DND-41 (cell line): ENCODE results near the gene SUSD6.
"Not testable (repeated sequence)": the region's sequence is repeated elsewhere in the genome, so short reads cannot be mapped to it uniquely, and the experiment has no call there.

ENCODE experiments used
- ATAC-seq: fragments of 200-7000 bp; cut with Tn5 transposase; 3 replicates; pipeline ENCODE4 v1.9.1; 2021; ENCODE audit warnings: low read depth; ENCODE audit not compliant: insufficient read depth
- DNase-seq: peaks from one replicate; pipeline ENCODE4 v3.0.0-alpha.2; 2020
- H2AFZ ChIP-seq: 2 replicates; pipeline ENCODE4 v1.6.0; 2012; ENCODE audit warnings: low read depth, low read length
- H3K27ac ChIP-seq: 2 replicates; pipeline ENCODE4 v1.5.1; 2012; ENCODE audit warnings: low read length, inconsistent platforms
- H3K27me3 ChIP-seq: fragments of 200-600 bp; sonication (generic); 2 replicates; pipeline ENCODE4 v1.6.0; 2012; ENCODE audit warnings: low read length, mild to moderate bottlenecking, inconsistent platforms; ENCODE audit not compliant: insufficient read depth, poor library complexity
- H3K36me3 ChIP-seq: 2 replicates; pipeline ENCODE4 v1.5.1; 2012; ENCODE audit warnings: low read length, inconsistent platforms; ENCODE audit not compliant: insufficient read depth
- H3K4me1 ChIP-seq: 2 replicates; pipeline ENCODE4 v1.5.1; 2012; ENCODE audit warnings: mild to moderate bottlenecking, low read length; ENCODE audit not compliant: insufficient read depth
- H3K4me2 ChIP-seq: 2 replicates; pipeline ENCODE4 v1.6.0; 2012; ENCODE audit warnings: mild to moderate bottlenecking, moderate library complexity, low read length, inconsistent platforms; ENCODE audit not compliant: insufficient read depth
- H3K4me3 ChIP-seq, 2 experiments: fragments of 200-600 bp in 1 of 2; shearing (Covaris generic) in 1 of 2; 2 replicates each; pipeline ENCODE4 v1.5.1; 2012 to 2016; ENCODE audit warnings: inconsistent platforms in 2 of 2, low read length in 2 of 2, mild to moderate bottlenecking in 2 of 2, low read depth in 1 of 2, moderate library complexity in 1 of 2
- H3K79me2 ChIP-seq: 2 replicates; pipeline ENCODE4 v1.6.0; 2012; ENCODE audit warnings: low read length, inconsistent platforms; ENCODE audit not compliant: insufficient read depth
- H3K9ac ChIP-seq: 2 replicates; pipeline ENCODE4 v1.6.0; 2012; ENCODE audit warnings: low read depth, mild to moderate bottlenecking, inconsistent platforms, low read length, moderate library complexity
- H3K9me3 ChIP-seq: 2 replicates; pipeline ENCODE4 v1.5.1; 2012; ENCODE audit warnings: low read length, moderate library complexity, mild to moderate bottlenecking, inconsistent platforms; ENCODE audit not compliant: insufficient read depth, severe bottlenecking
- H4K20me1 ChIP-seq: 2 replicates; pipeline ENCODE4 v1.6.0; 2012; ENCODE audit warnings: low read length; ENCODE audit not compliant: insufficient read depth
- CTCF ChIP-seq: IDR thresholded peaks from 2 replicates; pipeline ENCODE4 v1.5.1; 2012; ENCODE audit warnings: borderline replicate concordance, low read length, moderate library complexity, mild to moderate bottlenecking; ENCODE audit not compliant: poor library complexity, severe bottlenecking; ENCODE audit errors: extremely low read depth
- EZH2 ChIP-seq: IDR thresholded peaks from 3 replicates; pipeline ENCODE4 v1.6.1; 2012; ENCODE audit warnings: borderline replicate concordance, low read depth, mild to moderate bottlenecking, moderate library complexity, low read length, inconsistent platforms; ENCODE audit not compliant: severe bottlenecking

The SUSD6 gene

GRCh38 chr14:69715725-69716477 lies 104.5 kb downstream of the SUSD6 start:
- no peaks in the 10 kb centered on the region for H4K20me1 ChIP-seq
- H3K36me3 ChIP-seq = peaks cover 17% of the 10 kb centered on the region
- no peaks in the 10 kb centered on the region for H3K9me3 ChIP-seq
- H3K79me2 ChIP-seq = no peaks in the 10 kb centered on the region
- H3K27me3 ChIP-seq = no peaks in the 10 kb centered on the region
- no peak overlapping the region for H3K9ac ChIP-seq
- H2AFZ ChIP-seq = no peak overlapping the region
- DNase-seq = peak; percentile 13
- TF ChIP-seq CTCF = no peak
- TF ChIP-seq EZH2 = no peak
- no peak overlapping the region for H3K27ac ChIP-seq
- peak; percentile 35 for ATAC-seq
- H3K4me1 ChIP-seq = peaks cover 11% of the 10 kb centered on the region; the same call in 1 of the 2 replicates
- H3K4me2 ChIP-seq = no peak overlapping the region
- no peak overlapping the region for H3K4me3 ChIP-seq

- H4K20me1 ChIP-seq = no peaks in the 10 kb centered on the region
- H3K27ac ChIP-seq = no peak overlapping the region
- no peak overlapping the region for H3K4me3 ChIP-seq
- DNase-seq = peak; percentile 36
- TF ChIP-seq CTCF = no peak
- TF ChIP-seq EZH2 = no peak
- H3K27me3 ChIP-seq = no peaks in the 10 kb centered on the region
- H3K4me1 ChIP-seq = peaks cover 11% of the 10 kb centered on the region; the same call in 1 of the 2 replicates
- peaks cover 10% of the 10 kb centered on the region for H3K36me3 ChIP-seq
- no peaks in the 10 kb centered on the region for H3K9me3 ChIP-seq
- H3K4me2 ChIP-seq = no peak overlapping the region
- peak; percentile 67 for ATAC-seq
- no peak overlapping the region for H3K9ac ChIP-seq
- H3K79me2 ChIP-seq = no peaks in the 10 kb centered on the region
- H2AFZ ChIP-seq = no peak overlapping the region
Measured at GRCh38 chr14:69716478-69717187, 105.2 kb downstream of the SUSD6 start.

- H4K20me1 ChIP-seq, H3K9me3 ChIP-seq, H3K4me3 ChIP-seq, ATAC-seq, H3K9ac ChIP-seq, H2AFZ ChIP-seq, H3K36me3 ChIP-seq, H3K4me2 ChIP-seq, DNase-seq, H3K79me2 ChIP-seq, H3K27ac ChIP-seq, H3K27me3 ChIP-seq: not testable (repeated sequence)
- H3K4me1 ChIP-seq = peaks cover 11% of the 10 kb centered on the region; the same call in 1 of the 2 replicates
Measured at GRCh38 chr14:69718614-69719013, 107.2 kb downstream of the SUSD6 start.

- Histone ChIP-seq H3K36me3 (no peaks in the 10 kb centered on the region), H3K4me2 (no peak overlapping the region), H3K4me3 (no peak overlapping the region), H3K9me3 (no peaks in the 10 kb centered on the region), H3K27me3 (no peaks in the 10 kb centered on the region), H3K27ac (no peak overlapping the region), H4K20me1 (no peaks in the 10 kb centered on the region), H3K79me2 (no peaks in the 10 kb centered on the region), H2AFZ (no peak overlapping the region), H3K4me1 (peaks cover 11% of the 10 kb centered on the region; the same call in 1 of the 2 replicates), H3K9ac (no peak overlapping the region)
- no peak for ATAC-seq
- no peak for TF ChIP-seq EZH2
- no peak for TF ChIP-seq CTCF
- DNase-seq = no peak
Measured at GRCh38 chr14:69719501-69719951, 108.1 kb downstream of the SUSD6 start.
